ENCODE measurements around the gene LY6G5B.

Gene LY6G5B

DNA sequence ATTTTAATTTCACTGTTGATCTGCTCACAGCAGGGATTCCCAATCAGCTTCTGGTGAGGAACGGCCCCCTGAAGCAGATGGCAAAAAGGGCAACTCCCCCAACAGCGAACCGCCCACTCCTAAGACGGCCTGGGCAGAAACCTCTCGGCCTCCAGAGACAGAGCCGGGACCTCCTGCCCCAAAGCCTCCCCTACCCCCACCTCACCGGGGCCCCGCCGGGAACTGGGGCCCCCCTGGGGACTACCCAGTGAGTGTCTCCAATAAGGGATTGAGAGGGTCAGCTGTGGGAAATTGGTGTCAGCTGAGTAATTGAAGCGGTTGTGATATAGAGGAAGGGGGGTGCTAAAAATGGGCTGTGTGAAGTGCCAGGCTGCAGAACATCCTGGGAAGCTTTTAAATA lies 42.8 kb upstream of the LY6G5B start:
- no peak overlapping the region for H3K4me3 ChIP-seq (ENCODE audit: control insufficient read depth, low read depth, low read length)
- no peak for DNase-seq (ENCODE audit: low read depth)
- TF ChIP-seq, protein P1, sequence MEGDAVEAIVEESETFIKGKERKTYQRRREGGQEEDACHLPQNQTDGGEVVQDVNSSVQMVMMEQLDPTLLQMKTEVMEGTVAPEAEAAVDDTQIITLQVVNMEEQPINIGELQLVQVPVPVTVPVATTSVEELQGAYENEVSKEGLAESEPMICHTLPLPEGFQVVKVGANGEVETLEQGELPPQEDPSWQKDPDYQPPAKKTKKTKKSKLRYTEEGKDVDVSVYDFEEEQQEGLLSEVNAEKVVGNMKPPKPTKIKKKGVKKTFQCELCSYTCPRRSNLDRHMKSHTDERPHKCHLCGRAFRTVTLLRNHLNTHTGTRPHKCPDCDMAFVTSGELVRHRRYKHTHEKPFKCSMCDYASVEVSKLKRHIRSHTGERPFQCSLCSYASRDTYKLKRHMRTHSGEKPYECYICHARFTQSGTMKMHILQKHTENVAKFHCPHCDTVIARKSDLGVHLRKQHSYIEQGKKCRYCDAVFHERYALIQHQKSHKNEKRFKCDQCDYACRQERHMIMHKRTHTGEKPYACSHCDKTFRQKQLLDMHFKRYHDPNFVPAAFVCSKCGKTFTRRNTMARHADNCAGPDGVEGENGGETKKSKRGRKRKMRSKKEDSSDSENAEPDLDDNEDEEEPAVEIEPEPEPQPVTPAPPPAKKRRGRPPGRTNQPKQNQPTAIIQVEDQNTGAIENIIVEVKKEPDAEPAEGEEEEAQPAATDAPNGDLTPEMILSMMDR (conservative IDR thresholded peaks at IDR 0.05; ENCODE audit: control insufficient read depth, insufficient read depth, low read depth, low read length) = no peak

DNA sequence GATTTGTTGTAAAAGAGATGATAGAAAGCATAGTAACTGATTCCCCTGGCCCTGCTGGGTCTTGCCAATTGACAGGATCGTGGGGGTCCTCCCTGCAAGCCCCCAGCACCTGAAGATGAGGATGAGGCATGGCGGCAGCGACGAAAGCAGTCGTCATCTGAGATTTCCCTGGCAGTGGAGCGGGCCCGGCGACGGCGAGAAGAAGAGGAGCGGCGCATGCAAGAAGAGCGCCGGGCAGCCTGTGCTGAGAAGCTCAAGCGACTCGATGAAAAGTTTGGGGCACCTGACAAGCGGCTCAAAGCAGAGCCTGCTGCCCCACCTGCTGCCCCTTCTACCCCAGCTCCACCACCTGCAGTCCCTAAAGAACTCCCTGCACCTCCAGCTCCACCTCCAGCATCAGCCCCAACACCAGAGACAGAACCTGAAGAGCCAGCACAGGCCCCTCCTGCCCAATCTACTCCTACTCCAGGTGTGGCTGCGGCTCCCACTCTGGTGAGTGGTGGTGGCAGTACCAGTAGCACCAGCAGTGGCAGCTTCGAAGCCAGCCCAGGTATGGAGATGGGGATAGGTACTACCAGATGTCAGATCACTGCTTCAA lies 42.0 kb upstream of the LY6G5B start:
- no peak overlapping the region for H3K4me3 ChIP-seq (ENCODE audit: control insufficient read depth, low read depth, low read length)
- TF ChIP-seq, protein P1 (conservative IDR thresholded peaks at IDR 0.05; ENCODE audit: control insufficient read depth, insufficient read depth, low read depth, low read length) = no peak
- no peak for DNase-seq (ENCODE audit: low read depth)

- TF ChIP-seq, protein P1 (conservative IDR thresholded peaks at IDR 0.05; ENCODE audit: control insufficient read depth, insufficient read depth, low read depth, low read length) = no peak
- H3K4me3 ChIP-seq (ENCODE audit: control insufficient read depth, low read depth, low read length) = no peak overlapping the region
- DNase-seq (ENCODE audit: low read depth) = no peak
These were observed 40.8 kb upstream of the LY6G5B start for GRCh38 chr6:31629014-31629413.

DNA sequence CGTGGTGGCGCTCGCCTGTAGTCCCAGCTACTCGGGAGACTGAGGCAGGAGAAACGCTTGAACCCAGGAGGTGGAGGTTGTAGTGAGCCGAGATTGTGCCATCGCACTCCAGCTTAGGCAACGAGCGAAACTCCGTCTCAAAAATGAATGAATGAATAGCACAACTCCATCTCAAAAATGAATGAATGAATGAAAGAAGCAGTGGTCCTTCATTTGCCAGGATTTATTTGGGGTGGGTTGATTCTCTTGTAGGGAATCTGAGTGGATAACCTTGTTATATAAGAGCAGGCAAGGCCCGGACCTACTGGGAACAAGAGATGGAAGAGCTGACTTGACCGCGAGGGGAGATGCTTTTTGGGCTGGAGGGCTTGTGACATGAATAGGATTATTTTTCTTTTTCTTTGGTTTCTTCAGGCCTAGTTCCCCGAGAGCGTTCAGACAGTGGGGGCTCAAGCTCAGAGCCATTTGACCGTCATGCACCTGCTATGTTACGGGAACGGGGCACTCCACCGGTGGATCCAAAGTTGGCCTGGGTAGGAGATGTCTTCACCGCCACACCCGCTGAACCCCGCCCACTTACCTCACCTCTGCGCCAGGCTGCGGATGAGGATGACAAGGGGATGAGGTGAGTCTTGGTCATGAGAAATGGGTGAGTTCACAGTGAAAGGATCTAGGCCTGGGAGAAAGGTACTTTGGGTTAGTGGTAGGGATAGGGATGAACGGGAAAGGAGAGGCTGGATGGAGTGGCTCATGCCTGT lies 39.4 kb upstream of the LY6G5B start:
- H3K4me3 ChIP-seq (ENCODE audit: control insufficient read depth, low read depth, low read length) = no peak overlapping the region
- TF ChIP-seq, protein P1 (conservative IDR thresholded peaks at IDR 0.05; ENCODE audit: control insufficient read depth, insufficient read depth, low read depth, low read length) = no peak
- DNase-seq (ENCODE audit: low read depth) = no peak

DNA sequence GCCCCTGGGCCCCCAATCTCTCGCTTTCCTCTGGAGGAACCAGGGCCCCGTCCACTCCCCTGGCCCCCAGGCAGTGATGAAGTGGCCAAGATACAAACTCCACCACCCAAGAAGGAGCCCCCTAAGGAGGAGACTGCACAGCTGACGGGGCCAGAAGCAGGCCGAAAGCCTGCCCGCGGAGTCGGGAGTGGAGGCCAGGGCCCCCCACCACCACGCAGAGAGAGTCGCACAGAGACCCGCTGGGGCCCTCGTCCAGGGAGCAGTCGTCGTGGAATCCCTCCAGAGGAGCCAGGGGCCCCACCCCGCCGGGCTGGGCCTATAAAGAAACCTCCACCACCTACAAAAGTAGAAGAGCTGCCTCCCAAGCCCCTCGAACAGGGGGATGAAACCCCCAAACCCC lies 38.6 kb upstream of the LY6G5B start:
- TF ChIP-seq, protein P1 (conservative IDR thresholded peaks at IDR 0.05; ENCODE audit: control insufficient read depth, insufficient read depth, low read depth, low read length) = no peak
- DNase-seq (ENCODE audit: low read depth) = no peak
- no peak overlapping the region for H3K4me3 ChIP-seq (ENCODE audit: control insufficient read depth, low read depth, low read length)

DNA sequence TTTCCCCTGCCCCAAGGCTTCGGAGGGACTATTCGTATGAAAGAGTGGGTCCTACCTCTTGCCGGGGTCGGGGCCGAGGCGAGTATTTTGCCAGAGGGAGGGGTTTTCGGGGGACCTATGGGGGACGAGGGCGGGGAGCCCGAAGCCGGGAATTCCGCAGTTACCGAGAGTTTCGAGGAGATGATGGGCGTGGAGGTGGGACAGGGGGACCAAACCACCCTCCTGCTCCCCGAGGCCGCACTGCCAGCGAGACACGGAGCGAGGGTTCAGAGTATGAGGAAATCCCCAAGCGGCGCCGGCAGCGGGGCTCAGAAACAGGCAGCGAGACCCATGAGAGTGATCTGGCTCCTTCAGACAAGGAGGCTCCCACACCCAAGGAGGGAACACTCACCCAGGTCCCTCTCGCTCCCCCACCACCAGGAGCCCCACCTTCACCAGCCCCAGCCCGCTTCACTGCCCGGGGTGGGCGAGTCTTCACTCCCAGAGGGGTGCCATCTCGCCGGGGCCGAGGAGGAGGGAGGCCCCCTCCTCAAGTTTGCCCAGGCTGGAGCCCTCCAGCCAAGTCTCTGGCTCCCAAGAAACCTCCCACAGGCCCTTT lies 38.0 kb upstream of the LY6G5B start:
- no peak for DNase-seq (ENCODE audit: low read depth)
- no peak overlapping the region for H3K4me3 ChIP-seq (ENCODE audit: control insufficient read depth, low read depth, low read length)
- TF ChIP-seq, protein P1 (conservative IDR thresholded peaks at IDR 0.05; ENCODE audit: control insufficient read depth, insufficient read depth, low read depth, low read length) = no peak

Data from fibroblast of mammary gland (primary cell).